ENCODE data around the gene TECPR2.

DNA sequence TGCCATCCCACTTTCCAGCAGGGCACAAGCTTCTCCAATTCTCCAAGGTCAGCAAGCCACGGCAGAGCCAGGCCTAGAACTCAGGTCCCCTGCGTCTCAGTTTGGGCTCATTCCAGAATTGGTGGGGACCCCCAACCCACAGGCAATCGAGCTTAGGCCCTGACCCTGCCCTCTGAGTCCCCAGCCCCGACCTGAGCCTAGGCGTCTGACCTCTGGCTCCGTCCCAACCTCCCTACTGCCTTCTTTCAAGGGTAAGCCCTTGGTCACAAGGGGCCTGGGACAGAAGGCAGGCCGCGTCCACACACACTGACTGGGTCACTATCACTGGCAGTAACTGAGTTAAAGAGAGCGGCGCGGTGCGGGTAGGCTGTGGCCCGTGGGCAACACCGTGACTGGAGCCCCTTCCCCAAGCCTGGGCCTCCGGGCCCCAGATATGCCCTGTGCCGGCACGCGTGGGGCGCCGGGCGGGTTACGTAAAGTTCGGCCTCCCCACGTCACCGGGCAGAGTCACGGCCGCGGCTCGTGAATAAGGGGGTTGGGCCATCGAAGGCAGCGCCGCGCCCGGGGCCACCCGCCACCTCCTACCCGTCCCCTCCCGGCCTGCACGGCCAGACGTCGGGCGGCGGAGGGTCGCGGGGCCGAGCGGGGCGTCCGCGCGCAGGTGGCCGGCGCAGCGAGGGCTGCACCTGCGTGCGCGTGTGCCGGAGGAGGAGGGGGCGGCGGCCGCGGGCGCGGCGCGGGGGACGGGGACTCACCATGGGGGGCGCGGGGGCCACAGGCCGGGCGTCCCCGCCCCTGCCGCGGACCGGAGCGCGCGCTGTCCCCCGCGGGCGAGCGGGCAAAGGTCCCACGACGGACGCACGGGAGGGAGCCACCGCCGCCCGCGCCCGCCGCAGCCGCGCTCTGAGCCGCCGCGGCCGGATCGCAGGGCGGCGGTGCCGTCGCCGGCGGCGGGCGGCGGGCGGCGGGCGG, 146.3 kb downstream of the TECPR2 start:
- TF ChIP-seq, protein P1, sequence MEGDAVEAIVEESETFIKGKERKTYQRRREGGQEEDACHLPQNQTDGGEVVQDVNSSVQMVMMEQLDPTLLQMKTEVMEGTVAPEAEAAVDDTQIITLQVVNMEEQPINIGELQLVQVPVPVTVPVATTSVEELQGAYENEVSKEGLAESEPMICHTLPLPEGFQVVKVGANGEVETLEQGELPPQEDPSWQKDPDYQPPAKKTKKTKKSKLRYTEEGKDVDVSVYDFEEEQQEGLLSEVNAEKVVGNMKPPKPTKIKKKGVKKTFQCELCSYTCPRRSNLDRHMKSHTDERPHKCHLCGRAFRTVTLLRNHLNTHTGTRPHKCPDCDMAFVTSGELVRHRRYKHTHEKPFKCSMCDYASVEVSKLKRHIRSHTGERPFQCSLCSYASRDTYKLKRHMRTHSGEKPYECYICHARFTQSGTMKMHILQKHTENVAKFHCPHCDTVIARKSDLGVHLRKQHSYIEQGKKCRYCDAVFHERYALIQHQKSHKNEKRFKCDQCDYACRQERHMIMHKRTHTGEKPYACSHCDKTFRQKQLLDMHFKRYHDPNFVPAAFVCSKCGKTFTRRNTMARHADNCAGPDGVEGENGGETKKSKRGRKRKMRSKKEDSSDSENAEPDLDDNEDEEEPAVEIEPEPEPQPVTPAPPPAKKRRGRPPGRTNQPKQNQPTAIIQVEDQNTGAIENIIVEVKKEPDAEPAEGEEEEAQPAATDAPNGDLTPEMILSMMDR (IDR thresholded peaks at IDR 0.05; ENCODE audit: insufficient read depth, low read depth, low read length): no peak
- TF ChIP-seq EZH2 (IDR thresholded peaks at IDR 0.05; ENCODE audit: insufficient read depth, low read length): no peak

Data from astrocyte (in vitro differentiated cells and primary cell).